ENCODE results near the gene NLRP5. TPM values are rescaled to one million over a fixed set of nuclear protein-coding genes. Genes with fewer than 3 reads are reported as not detected.
A peak's percentile ranks its signal among the peaks of the same experiment; 100 is the strongest.
"Not testable (repeated sequence)": the region's sequence is repeated elsewhere in the genome, so short reads cannot be mapped to it uniquely, and the experiment has no call there.

Gene NLRP5
- total RNA-seq, 1 experiment from 2014 or later: 0.24 TPM

- not testable (repeated sequence) for DNase-seq (ENCODE audit: low spot score)
Measured at GRCh38 chr19:56098237-56098636, 111.7 kb downstream of the NLRP5 start.

GRCh38 chr19:56098731-56099568 is 112.4 kb downstream of the NLRP5 start:
- DNase-seq (ENCODE audit: low spot score): no peak

GRCh38 chr19:56099638-56100539 is 113.3 kb downstream of the NLRP5 start:
- DNase-seq (ENCODE audit: low spot score): no peak

- no peak for DNase-seq (ENCODE audit: low spot score)
Measured at GRCh38 chr19:56101095-56101494, 114.5 kb downstream of the NLRP5 start.

GRCh38 chr19:56101746-56102535 is 115.4 kb downstream of the NLRP5 start:
- no peak for DNase-seq (ENCODE audit: low spot score)

- DNase-seq (ENCODE audit: low spot score): no peak
Measured at GRCh38 chr19:56103027-56103614, 116.5 kb downstream of the NLRP5 start.

GRCh38 chr19:56104423-56104822 is 117.8 kb downstream of the NLRP5 start:
- DNase-seq (ENCODE audit: low spot score): no peak

- no peak for DNase-seq (ENCODE audit: low spot score)
Measured at GRCh38 chr19:56105090-56105701, 118.6 kb downstream of the NLRP5 start.

GRCh38 chr19:56105831-56106396 is 119.3 kb downstream of the NLRP5 start:
- DNase-seq (ENCODE audit: low spot score): not testable (repeated sequence)

GRCh38 chr19:56106397-56106849 is 119.8 kb downstream of the NLRP5 start:
- DNase-seq (ENCODE audit: low spot score): no peak

- DNase-seq (ENCODE audit: low spot score): no peak
Measured at GRCh38 chr19:56106993-56107392, 120.4 kb downstream of the NLRP5 start.

GRCh38 chr19:56107626-56108351 is 121.2 kb downstream of the NLRP5 start:
- no peak for DNase-seq (ENCODE audit: low spot score)

GRCh38 chr19:56108447-56109195 is 122.0 kb downstream of the NLRP5 start:
- DNase-seq (ENCODE audit: low spot score): no peak

- no peak for DNase-seq (ENCODE audit: low spot score)
Measured at GRCh38 chr19:56109226-56109625, 122.7 kb downstream of the NLRP5 start.

GRCh38 chr19:56110515-56111448 is 124.2 kb downstream of the NLRP5 start:
- DNase-seq (ENCODE audit: low spot score): peak; percentile 93

Data from A172 (cell line).